ENCODE data around the gene COPRS.

The COPRS gene, protein sequence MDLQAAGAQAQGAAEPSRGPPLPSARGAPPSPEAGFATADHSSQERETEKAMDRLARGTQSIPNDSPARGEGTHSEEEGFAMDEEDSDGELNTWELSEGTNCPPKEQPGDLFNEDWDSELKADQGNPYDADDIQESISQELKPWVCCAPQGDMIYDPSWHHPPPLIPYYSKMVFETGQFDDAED

DNA sequence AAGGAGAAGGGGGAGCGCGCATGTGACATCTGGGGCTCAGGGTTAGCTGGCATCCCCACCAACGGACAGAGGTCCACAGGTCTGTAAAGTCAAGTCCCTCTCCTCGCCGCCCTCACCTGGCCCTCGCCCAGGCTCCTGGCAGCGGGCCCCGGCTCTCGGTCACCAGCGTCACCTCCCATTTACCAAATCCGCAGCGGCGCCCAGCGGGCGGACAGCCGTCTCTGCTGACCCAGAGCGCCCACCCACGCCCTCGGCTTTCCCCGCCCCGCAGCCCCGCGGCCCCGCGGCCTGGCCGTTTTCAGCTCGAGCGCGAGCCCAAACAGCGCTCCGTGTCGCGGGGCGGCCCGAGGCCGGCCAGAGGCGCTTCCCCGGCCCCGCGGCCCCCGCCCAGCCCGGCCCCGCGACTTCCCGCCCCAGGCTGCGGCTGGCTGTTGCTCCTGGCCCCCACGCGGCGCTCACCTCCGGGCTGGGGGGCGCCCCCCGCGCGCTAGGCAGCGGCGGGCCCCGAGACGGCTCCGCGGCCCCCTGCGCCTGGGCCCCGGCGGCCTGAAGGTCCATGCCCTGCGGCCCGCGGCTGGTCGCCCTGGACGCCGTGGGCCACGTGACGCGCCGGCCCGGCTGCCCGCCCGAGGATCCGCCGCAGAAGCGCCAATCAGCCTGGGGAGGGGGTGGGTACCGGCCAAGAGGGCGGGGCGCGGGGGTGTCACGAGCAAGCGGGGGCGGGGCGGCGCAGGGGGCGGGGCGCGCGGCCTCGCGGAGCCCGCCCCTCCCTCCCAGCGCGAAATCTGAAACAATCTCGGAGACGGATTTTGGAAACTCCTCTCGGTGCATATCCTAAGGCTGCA, at the start of gene COPRS:
Gene COPRS, minus strand, starts transcription at position 603 of the 845 bp plus-strand sequence. Its CDS starts 45 bp downstream, at position 558.
- peak within 1 kb of the TSS; percentile 25; the same call in 1 of the 2 replicates for H3K27ac ChIP-seq (ENCODE audit: low read depth, low read length)
- H3K4me1 ChIP-seq (ENCODE audit: control insufficient read depth, insufficient read depth, low read length, unreplicated experiment): peaks cover 23% of the 10 kb centered on the region
- 0 out of 2 replicates have a peak, but pooled peaks cover 8% of the 10 kb centered on the region for H3K36me3 ChIP-seq (ENCODE audit: insufficient read depth, low read length)
- H3K79me2 ChIP-seq (ENCODE audit: control insufficient read depth, insufficient read depth, low read length, unreplicated experiment): peaks cover 32% of the 10 kb centered on the region
- H3K27me3 ChIP-seq (ENCODE audit: insufficient read depth, low read length): no peaks in the 10 kb centered on the region
- H2AFZ ChIP-seq (ENCODE audit: low read length, unreplicated experiment): peak within 1 kb of the TSS; percentile 67
- peak within 1 kb of the TSS; percentile 98 for H3K4me3 ChIP-seq (ENCODE audit: low read depth, low read length)

DNA sequence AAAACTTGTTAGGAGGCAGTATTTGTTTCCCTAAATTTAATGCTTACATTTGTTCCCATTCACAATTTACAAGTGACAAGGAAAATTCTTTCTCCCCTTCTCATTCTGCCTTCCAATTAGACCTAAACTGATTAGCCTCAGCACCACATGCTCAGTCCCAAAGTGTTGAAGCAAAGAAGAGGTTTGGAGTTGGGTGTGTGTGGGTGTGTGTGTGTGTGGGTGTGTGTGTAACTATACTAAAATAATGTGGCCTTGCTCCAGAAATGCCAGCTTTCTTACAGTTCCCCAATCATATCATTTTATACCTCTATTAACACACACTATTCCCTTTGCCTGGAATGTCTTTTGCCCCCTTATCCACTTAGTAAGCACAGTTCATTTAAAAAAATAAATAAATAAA, 49.3 kb upstream of the COPRS start:
- Histone ChIP-seq H3K27me3 (ENCODE audit: insufficient read depth, low read length) (no peaks in the 10 kb centered on the region), H3K4me3 (ENCODE audit: low read depth, low read length) (no peak overlapping the region), H2AFZ (ENCODE audit: low read length, unreplicated experiment) (no peak overlapping the region), H3K79me2 (ENCODE audit: control insufficient read depth, insufficient read depth, low read length, unreplicated experiment) (no peaks in the 10 kb centered on the region), H3K36me3 (ENCODE audit: insufficient read depth, low read length) (no peaks in the 10 kb centered on the region), H3K27ac (ENCODE audit: low read depth, low read length) (no peak overlapping the region), H3K4me1 (ENCODE audit: control insufficient read depth, insufficient read depth, low read length, unreplicated experiment) (peaks cover 4% of the 10 kb centered on the region)

DNA sequence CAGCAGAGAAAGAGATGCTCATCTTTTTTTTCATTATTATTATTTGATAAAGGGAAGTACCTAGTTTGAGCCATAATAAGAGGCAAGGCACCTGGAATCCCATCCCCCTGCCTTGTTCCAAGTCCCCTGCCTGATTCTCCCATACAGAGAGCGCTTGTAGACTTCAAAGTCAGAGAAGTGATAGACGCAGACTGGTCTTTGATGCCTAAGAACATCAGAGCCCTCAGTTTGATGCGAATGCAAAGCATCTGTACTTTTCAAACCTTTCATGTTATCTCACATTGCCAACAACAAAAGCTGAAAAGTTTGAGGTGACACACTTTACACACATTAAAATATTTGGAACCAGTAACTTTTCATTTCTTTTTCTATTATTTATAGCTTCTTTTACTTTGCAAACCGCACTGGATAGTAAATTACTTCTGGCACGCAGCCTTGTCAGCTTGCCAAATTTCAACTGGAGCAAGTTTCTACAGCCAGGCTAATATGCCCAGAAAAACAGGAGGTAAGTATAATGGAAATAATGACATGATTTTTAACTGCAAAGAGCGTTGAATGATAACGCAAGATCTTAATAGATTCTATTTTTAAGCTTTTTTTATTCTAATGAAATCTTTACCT, 48.4 kb upstream of the COPRS start:
- no peak overlapping the region for H3K4me3 ChIP-seq (ENCODE audit: low read depth, low read length)
- no peak overlapping the region for H3K27ac ChIP-seq (ENCODE audit: low read depth, low read length)
- H3K79me2 ChIP-seq (ENCODE audit: control insufficient read depth, insufficient read depth, low read length, unreplicated experiment): no peaks in the 10 kb centered on the region
- no peaks in the 10 kb centered on the region for H3K27me3 ChIP-seq (ENCODE audit: insufficient read depth, low read length)
- H2AFZ ChIP-seq (ENCODE audit: low read length, unreplicated experiment): peak overlapping the region; percentile 21
- no peaks in the 10 kb centered on the region for H3K36me3 ChIP-seq (ENCODE audit: insufficient read depth, low read length)
- H3K4me1 ChIP-seq (ENCODE audit: control insufficient read depth, insufficient read depth, low read length, unreplicated experiment): peaks cover 4% of the 10 kb centered on the region

DNA sequence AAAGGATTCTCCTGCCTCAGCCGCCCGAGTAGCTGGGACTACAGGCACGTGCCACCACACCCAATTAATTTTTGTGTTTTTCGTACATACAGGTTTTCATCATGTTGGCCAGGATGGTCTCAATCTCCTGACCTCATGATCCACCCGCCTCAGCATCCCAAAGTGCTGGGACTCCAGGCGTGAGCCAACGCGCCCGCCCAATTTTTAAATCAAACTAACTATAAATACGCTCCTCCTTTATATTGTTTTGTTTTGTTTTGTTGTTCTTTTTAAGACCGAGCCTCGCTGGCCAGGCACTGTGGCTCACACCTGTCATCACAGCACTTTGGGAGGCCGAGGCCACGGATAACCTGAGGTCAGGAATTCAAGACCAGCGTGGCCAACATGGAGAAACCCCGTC, 44.4 kb upstream of the COPRS start:
- Histone ChIP-seq H2AFZ (ENCODE audit: low read length, unreplicated experiment) (no peak overlapping the region), H3K4me1 (ENCODE audit: control insufficient read depth, insufficient read depth, low read length, unreplicated experiment) (peaks cover 11% of the 10 kb centered on the region), H3K27ac (ENCODE audit: low read depth, low read length) (no peak overlapping the region), H3K79me2 (ENCODE audit: control insufficient read depth, insufficient read depth, low read length, unreplicated experiment) (peaks cover 21% of the 10 kb centered on the region), H3K27me3 (ENCODE audit: insufficient read depth, low read length) (no peaks in the 10 kb centered on the region), H3K36me3 (ENCODE audit: insufficient read depth, low read length) (peaks cover 6% of the 10 kb centered on the region; the same call in 1 of the 2 replicates), H3K4me3 (ENCODE audit: low read depth, low read length) (no peak overlapping the region)

DNA sequence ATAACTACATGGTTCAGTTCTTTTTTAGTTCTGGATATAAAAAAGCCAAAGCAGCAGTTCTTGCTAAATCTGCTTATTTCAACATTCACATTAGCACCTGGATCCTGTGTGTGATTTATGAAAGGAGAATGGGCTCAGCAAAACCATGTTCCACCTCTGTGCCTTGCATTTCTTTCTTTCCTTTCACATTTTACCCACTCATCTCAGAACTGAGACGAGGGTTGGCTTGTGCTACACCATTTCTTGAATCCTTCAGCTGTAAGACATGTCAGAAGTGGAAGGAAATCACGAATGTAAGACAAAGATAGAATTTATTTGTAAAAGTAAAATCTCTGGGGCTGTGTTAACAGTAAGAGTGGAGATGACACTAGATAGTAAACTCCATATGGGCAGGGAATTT, 43.6 kb upstream of the COPRS start:
- H3K4me1 ChIP-seq (ENCODE audit: control insufficient read depth, insufficient read depth, low read length, unreplicated experiment): peaks cover 7% of the 10 kb centered on the region
- peaks cover 10% of the 10 kb centered on the region for H3K36me3 ChIP-seq (ENCODE audit: insufficient read depth, low read length)
- H3K79me2 ChIP-seq (ENCODE audit: control insufficient read depth, insufficient read depth, low read length, unreplicated experiment): peaks cover 24% of the 10 kb centered on the region
- peak overlapping the region; percentile 90 for H2AFZ ChIP-seq (ENCODE audit: low read length, unreplicated experiment)
- no peak overlapping the region for H3K27ac ChIP-seq (ENCODE audit: low read depth, low read length)
- no peaks in the 10 kb centered on the region for H3K27me3 ChIP-seq (ENCODE audit: insufficient read depth, low read length)
- H3K4me3 ChIP-seq (ENCODE audit: low read depth, low read length): no peak overlapping the region

DNA sequence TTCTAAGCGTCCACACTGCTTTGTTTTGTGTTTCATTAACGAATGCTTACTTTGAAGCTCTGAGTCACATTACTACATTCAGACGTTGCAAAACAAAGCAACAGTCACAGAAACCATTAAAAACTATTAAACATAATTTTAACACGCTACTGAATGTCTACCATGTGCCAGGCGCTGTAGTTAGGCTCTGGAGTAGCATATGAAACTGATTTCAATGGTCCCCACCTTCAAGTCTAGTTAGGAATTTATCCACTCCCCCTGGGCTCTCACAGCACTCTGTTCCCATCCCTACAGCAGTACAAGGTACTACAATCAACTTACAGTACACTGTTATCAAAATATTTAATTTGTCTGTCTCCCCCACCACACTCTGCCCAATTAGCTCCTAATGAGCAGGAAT, 41.8 kb upstream of the COPRS start:
- H3K36me3 ChIP-seq (ENCODE audit: insufficient read depth, low read length): peaks cover 19% of the 10 kb centered on the region
- peak overlapping the region; percentile 99 for H3K4me3 ChIP-seq (ENCODE audit: low read depth, low read length)
- peak overlapping the region; percentile 55 for H3K27ac ChIP-seq (ENCODE audit: low read depth, low read length)
- H3K27me3 ChIP-seq (ENCODE audit: insufficient read depth, low read length): no peaks in the 10 kb centered on the region
- peaks cover 7% of the 10 kb centered on the region for H3K4me1 ChIP-seq (ENCODE audit: control insufficient read depth, insufficient read depth, low read length, unreplicated experiment)
- H3K79me2 ChIP-seq (ENCODE audit: control insufficient read depth, insufficient read depth, low read length, unreplicated experiment): peaks cover 25% of the 10 kb centered on the region
- peak overlapping the region; percentile 98 for H2AFZ ChIP-seq (ENCODE audit: low read length, unreplicated experiment)

DNA sequence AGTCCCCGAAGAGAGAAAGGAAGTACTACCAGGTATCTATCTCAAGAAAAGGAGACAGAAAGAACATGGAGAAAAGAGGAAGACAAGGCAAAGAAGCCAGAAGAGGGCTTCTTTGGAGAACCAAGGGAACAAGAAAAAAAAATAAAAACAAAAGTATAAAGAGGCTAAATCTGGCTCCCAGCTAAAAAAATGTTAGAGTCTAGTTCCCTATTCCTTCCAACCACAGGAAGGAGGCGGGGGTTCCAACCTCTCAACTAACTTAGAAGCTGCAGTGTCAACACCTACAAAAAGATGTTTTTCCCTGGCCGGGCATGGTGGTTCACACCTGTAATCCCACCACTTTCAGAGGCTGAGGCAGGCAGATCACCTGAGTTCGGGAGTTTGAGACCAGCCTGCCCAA, 29.1 kb upstream of the COPRS start:
- Histone ChIP-seq H3K27ac (ENCODE audit: low read depth, low read length) (no peak overlapping the region), H3K79me2 (ENCODE audit: control insufficient read depth, insufficient read depth, low read length, unreplicated experiment) (no peaks in the 10 kb centered on the region), H3K36me3 (ENCODE audit: insufficient read depth, low read length) (peaks cover 31% of the 10 kb centered on the region), H2AFZ (ENCODE audit: low read length, unreplicated experiment) (no peak overlapping the region), H3K4me1 (ENCODE audit: control insufficient read depth, insufficient read depth, low read length, unreplicated experiment) (no peaks in the 10 kb centered on the region), H3K27me3 (ENCODE audit: insufficient read depth, low read length) (no peaks in the 10 kb centered on the region), H3K4me3 (ENCODE audit: low read depth, low read length) (no peak overlapping the region)

DNA sequence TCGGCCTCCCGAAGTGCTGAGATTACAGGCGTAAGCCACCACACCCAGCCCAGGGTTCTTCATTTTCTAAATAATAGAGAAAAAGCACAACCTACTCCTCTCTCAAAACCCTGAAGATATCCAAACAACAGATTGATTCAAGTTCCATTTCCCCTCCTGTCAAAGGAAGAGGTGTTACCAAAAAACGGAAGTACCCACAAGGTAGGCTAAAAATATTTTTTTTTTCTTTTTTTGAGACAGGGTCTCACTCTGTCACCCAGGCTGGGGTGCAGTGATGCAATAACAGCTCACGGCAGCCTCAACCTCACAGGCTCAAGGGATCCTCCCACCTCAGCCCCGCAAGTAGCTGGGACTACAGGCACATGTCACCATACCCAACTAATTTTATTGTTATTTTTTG, 23.5 kb upstream of the COPRS start:
- H3K36me3 ChIP-seq (ENCODE audit: insufficient read depth, low read length): peaks cover 28% of the 10 kb centered on the region
- H3K79me2 ChIP-seq (ENCODE audit: control insufficient read depth, insufficient read depth, low read length, unreplicated experiment): no peaks in the 10 kb centered on the region
- H3K27ac ChIP-seq (ENCODE audit: low read depth, low read length): no peak overlapping the region
- no peak overlapping the region for H3K4me3 ChIP-seq (ENCODE audit: low read depth, low read length)
- no peak overlapping the region for H2AFZ ChIP-seq (ENCODE audit: low read length, unreplicated experiment)
- peaks cover 21% of the 10 kb centered on the region for H3K4me1 ChIP-seq (ENCODE audit: control insufficient read depth, insufficient read depth, low read length, unreplicated experiment)
- H3K27me3 ChIP-seq (ENCODE audit: insufficient read depth, low read length): no peaks in the 10 kb centered on the region

DNA sequence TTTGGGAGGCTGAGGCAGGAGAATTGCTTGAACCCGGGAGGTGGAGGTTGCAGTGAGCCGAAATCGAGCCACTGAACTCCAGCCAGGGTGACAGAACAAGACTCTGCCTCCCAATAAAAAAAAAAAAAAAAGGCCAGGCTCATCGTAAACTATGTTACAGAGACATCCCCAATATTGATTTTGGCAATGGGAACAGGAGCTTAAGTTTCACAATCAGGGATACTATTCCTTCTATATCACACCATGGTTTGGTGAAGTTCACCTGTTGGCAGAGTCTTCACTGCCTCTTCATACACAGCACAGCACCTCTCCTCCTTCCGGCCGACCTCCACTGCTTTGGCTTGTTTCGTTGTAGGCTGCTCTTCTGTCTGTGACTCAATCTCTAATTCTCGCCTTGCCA, 21.3 kb upstream of the COPRS start:
- Histone ChIP-seq H3K27me3 (ENCODE audit: insufficient read depth, low read length) (no peaks in the 10 kb centered on the region), H2AFZ (ENCODE audit: low read length, unreplicated experiment) (no peak overlapping the region), H3K4me1 (ENCODE audit: control insufficient read depth, insufficient read depth, low read length, unreplicated experiment) (peaks cover 21% of the 10 kb centered on the region), H3K36me3 (ENCODE audit: insufficient read depth, low read length) (peaks cover 19% of the 10 kb centered on the region), H3K27ac (ENCODE audit: low read depth, low read length) (peak overlapping the region; percentile 5; the same call in 1 of the 2 replicates), H3K4me3 (ENCODE audit: low read depth, low read length) (no peak overlapping the region), H3K79me2 (ENCODE audit: control insufficient read depth, insufficient read depth, low read length, unreplicated experiment) (no peaks in the 10 kb centered on the region)

DNA sequence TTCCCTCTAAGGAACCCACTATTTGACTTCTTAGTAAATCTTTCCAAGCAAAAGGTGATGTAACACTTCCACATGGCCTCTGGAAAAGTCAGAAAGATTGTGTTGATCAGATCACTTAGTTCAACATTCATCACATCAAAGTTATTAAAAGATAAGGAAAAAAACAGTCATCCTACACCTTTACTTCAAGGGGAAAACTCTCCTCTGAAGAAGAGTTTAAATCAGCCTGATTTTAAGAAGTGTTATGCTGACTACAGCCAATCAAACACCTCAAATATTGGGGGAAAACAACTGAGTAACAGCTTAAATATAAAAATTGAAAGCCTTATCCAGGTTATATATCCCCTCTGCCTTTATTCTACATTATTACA, 19.6 kb upstream of the COPRS start:
- no peak overlapping the region for H3K4me3 ChIP-seq (ENCODE audit: low read depth, low read length)
- H3K36me3 ChIP-seq (ENCODE audit: insufficient read depth, low read length): peaks cover 23% of the 10 kb centered on the region
- H2AFZ ChIP-seq (ENCODE audit: low read length, unreplicated experiment): no peak overlapping the region
- H3K27me3 ChIP-seq (ENCODE audit: insufficient read depth, low read length): no peaks in the 10 kb centered on the region
- H3K79me2 ChIP-seq (ENCODE audit: control insufficient read depth, insufficient read depth, low read length, unreplicated experiment): no peaks in the 10 kb centered on the region
- peaks cover 21% of the 10 kb centered on the region for H3K4me1 ChIP-seq (ENCODE audit: control insufficient read depth, insufficient read depth, low read length, unreplicated experiment)
- H3K27ac ChIP-seq (ENCODE audit: low read depth, low read length): peak overlapping the region; percentile 83
